NCI-H510A (cell line): ENCODE results near the gene ADRB2.

Experiments
- DNase-seq: peaks from one replicate; lab custom pipeline; 2025; lab: John Stamatoyannopoulos, UW

Gene ADRB2

GRCh38 chr5:148805326-148806290, 20.8 kb upstream of the ADRB2 start:
- no peak for DNase-seq

- no peak for DNase-seq
These were observed 19.9 kb upstream of the ADRB2 start for GRCh38 chr5:148806520-148806931.

- DNase-seq, result peak; percentile 45
These were observed 18.6 kb upstream of the ADRB2 start for GRCh38 chr5:148807851-148808250.

- DNase-seq, result peak; percentile 11
These were observed 17.4 kb upstream of the ADRB2 start for GRCh38 chr5:148808864-148809642.

GRCh38 chr5:148809781-148810524, 16.5 kb upstream of the ADRB2 start:
- no peak for DNase-seq

GRCh38 chr5:148810823-148811222, 15.6 kb upstream of the ADRB2 start:
- DNase-seq, result no peak

GRCh38 chr5:148811756-148812155, 14.7 kb upstream of the ADRB2 start:
- no peak for DNase-seq

GRCh38 chr5:148815086-148815485, 11.3 kb upstream of the ADRB2 start:
- no peak for DNase-seq

- no peak for DNase-seq
These were observed 10.8 kb upstream of the ADRB2 start for GRCh38 chr5:148815578-148815977.

GRCh38 chr5:148816357-148816756, 10.1 kb upstream of the ADRB2 start:
- no peak for DNase-seq

- no peak for DNase-seq
These were observed 9.6 kb upstream of the ADRB2 start for GRCh38 chr5:148816782-148817181.

GRCh38 chr5:148817606-148818005, 8.8 kb upstream of the ADRB2 start:
- no peak for DNase-seq

- no peak for DNase-seq
These were observed 5.7 kb upstream of the ADRB2 start for GRCh38 chr5:148820461-148821395.

GRCh38 chr5:148823871-148824270, 2.5 kb upstream of the ADRB2 start:
- DNase-seq, result no peak

- no peak for DNase-seq
These were observed 727 bp upstream of the ADRB2 start for GRCh38 chr5:148825716-148826052.

- DNase-seq, result peak; percentile 54
These were observed 294 bp downstream of the ADRB2 start for GRCh38 chr5:148826739-148827070.

- no peak for DNase-seq
These were observed 1.3 kb downstream of the ADRB2 start for GRCh38 chr5:148827723-148828122.

- peak; percentile 6 for DNase-seq
These were observed 2.3 kb downstream of the ADRB2 start for GRCh38 chr5:148828511-148829247.

- no peak for DNase-seq
These were observed 2.8 kb downstream of the ADRB2 start for GRCh38 chr5:148829248-148829594.

GRCh38 chr5:148829734-148830133, 3.3 kb downstream of the ADRB2 start:
- no peak for DNase-seq

GRCh38 chr5:148830211-148830610, 3.8 kb downstream of the ADRB2 start:
- no peak for DNase-seq
